ENCODE results near the gene FOXC1.

DNA sequence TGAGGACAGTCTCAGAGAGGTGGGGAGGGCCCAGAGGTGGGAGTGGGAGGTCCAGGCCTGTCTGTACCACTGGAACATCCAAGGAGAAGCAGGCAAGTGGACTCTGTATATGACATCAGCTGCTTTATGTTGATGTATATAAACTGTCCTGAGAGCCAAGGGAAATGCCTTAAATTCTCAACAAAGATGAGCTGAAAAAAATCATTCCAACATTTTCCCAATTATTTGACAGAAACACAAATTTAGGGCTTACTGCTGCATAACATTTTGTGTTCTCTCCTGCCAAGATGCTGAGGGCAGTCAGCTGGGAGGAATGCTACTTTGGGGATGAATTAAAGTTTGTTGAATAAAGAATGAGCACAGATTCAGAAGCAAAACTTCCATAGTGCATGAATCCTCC, 52.8 kb downstream of the FOXC1 start:
- TF ChIP-seq, protein P1, sequence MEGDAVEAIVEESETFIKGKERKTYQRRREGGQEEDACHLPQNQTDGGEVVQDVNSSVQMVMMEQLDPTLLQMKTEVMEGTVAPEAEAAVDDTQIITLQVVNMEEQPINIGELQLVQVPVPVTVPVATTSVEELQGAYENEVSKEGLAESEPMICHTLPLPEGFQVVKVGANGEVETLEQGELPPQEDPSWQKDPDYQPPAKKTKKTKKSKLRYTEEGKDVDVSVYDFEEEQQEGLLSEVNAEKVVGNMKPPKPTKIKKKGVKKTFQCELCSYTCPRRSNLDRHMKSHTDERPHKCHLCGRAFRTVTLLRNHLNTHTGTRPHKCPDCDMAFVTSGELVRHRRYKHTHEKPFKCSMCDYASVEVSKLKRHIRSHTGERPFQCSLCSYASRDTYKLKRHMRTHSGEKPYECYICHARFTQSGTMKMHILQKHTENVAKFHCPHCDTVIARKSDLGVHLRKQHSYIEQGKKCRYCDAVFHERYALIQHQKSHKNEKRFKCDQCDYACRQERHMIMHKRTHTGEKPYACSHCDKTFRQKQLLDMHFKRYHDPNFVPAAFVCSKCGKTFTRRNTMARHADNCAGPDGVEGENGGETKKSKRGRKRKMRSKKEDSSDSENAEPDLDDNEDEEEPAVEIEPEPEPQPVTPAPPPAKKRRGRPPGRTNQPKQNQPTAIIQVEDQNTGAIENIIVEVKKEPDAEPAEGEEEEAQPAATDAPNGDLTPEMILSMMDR (IDR thresholded peaks at IDR 0.05) = no peak
- TF ChIP-seq EP300 (IDR thresholded peaks at IDR 0.05; ENCODE audit: low read depth) (no peak), POLR2AphosphoS5 (IDR thresholded peaks at IDR 0.05) (no peak), POLR2A (IDR thresholded peaks at IDR 0.05) (no peak)

Data from transverse colon (tissue), 4 donors.